Stimulated activated naive B cell treated with anti-CD40 and anti-IgM and Interleukin-4, amounts not matched to agents 10 μg/mL and 1 μg/mL and 100 μg/mL, for 72 hours (primary cell): ENCODE results near the gene ANKRD13D.

Source experiments
- ATAC-seq, 2 donors: fragments of 150-1000 bp; cut with Tn5 transposase; replicated peaks; 2 replicates each; pipeline ENCODE4 v1.10.0; 2021; ENCODE audit warnings: moderate library complexity in 1 of 2
- DNase-seq: peaks from one replicate; pipeline ENCODE4 v3.0.0; 2021
- H3K27ac Mint-ChIP-seq: one replicate; pipeline ENCODE4 v1.8.0; 2022; ENCODE audit warnings: mild to moderate bottlenecking, mixed read lengths
- H3K27me3 Mint-ChIP-seq, 2 donors: one replicate each; pipeline ENCODE4 v1.8.0; 2022; ENCODE audit warnings: mixed read lengths in 2 of 2
- H3K36me3 Mint-ChIP-seq, 2 donors: one replicate each; pipeline ENCODE4 v1.8.0; 2022; ENCODE audit warnings: mixed read lengths in 2 of 2, mild to moderate bottlenecking in 1 of 2
- H3K4me1 Mint-ChIP-seq, 2 donors: one replicate each; pipeline ENCODE4 v1.8.0; 2022; ENCODE audit warnings: mixed read lengths in 2 of 2, mild to moderate bottlenecking in 1 of 2
- H3K4me3 Mint-ChIP-seq, 2 donors: one replicate each; pipeline ENCODE4 v1.8.0; 2022; ENCODE audit warnings: mild to moderate bottlenecking in 2 of 2, mixed read lengths in 2 of 2, moderate library complexity in 1 of 2
- H3K9me3 Mint-ChIP-seq, 2 donors: one replicate each; pipeline ENCODE4 v1.8.0; 2022; ENCODE audit warnings: mixed read lengths in 2 of 2, mild to moderate bottlenecking in 1 of 2

Gene ANKRD13D

GRCh38 chr11:67306769-67307544 is 17.9 kb downstream of the ANKRD13D start:
- no peak for DNase-seq
- H3K4me3 Mint-ChIP-seq: no peak overlapping the region
- peaks cover 3 to 12% of the 10 kb centered on the region in 2 donors for H3K4me1 Mint-ChIP-seq
- H3K27ac Mint-ChIP-seq: peak overlapping the region; percentile 9
- H3K9me3 Mint-ChIP-seq: no peaks in the 10 kb centered on the region
- H3K36me3 Mint-ChIP-seq: peaks cover 7 to 8% of the 10 kb centered on the region in 2 donors
- no peaks in the 10 kb centered on the region for H3K27me3 Mint-ChIP-seq
- ATAC-seq: no peak

GRCh38 chr11:67307545-67308001 is 18.5 kb downstream of the ANKRD13D start:
- ATAC-seq: no peak
- Mint-ChIP-seq H3K27ac (peak overlapping the region; percentile 9), H3K36me3 (peaks cover 1 to 7% of the 10 kb centered on the region in 2 donors), H3K4me3 (no peak overlapping the region), H3K9me3 (no peaks in the 10 kb centered on the region), H3K27me3 (no peaks in the 10 kb centered on the region), H3K4me1 (peaks cover 7 to 13% of the 10 kb centered on the region in 2 donors)
- DNase-seq: no peak

GRCh38 chr11:67308031-67308866 is 19.1 kb downstream of the ANKRD13D start:
- no peak for DNase-seq
- H3K27ac Mint-ChIP-seq: no peak overlapping the region
- no peak for ATAC-seq
- H3K4me3 Mint-ChIP-seq: no peak overlapping the region
- H3K27me3 Mint-ChIP-seq: no peaks in the 10 kb centered on the region
- H3K36me3 Mint-ChIP-seq: peaks cover 0 to 3% of the 10 kb centered on the region in 2 donors
- H3K4me1 Mint-ChIP-seq: peaks cover 12 to 16% of the 10 kb centered on the region in 2 donors
- no peaks in the 10 kb centered on the region for H3K9me3 Mint-ChIP-seq

- H3K36me3 Mint-ChIP-seq: peaks cover 0 to 3% of the 10 kb centered on the region in 2 donors
- H3K27me3 Mint-ChIP-seq: no peaks in the 10 kb centered on the region
- ATAC-seq: no peak
- H3K4me3 Mint-ChIP-seq: no peak overlapping the region
- H3K4me1 Mint-ChIP-seq: peaks cover 16 to 20% of the 10 kb centered on the region in 2 donors
- no peak overlapping the region for H3K27ac Mint-ChIP-seq
- no peaks in the 10 kb centered on the region for H3K9me3 Mint-ChIP-seq
- no peak for DNase-seq
Observed at GRCh38 chr11:67309166-67309565, 20.1 kb downstream of the ANKRD13D start.

- Mint-ChIP-seq H3K36me3 (peaks cover 0 to 3% of the 10 kb centered on the region in 2 donors), H3K27me3 (no peaks in the 10 kb centered on the region), H3K4me1 (peaks cover 18 to 20% of the 10 kb centered on the region in 2 donors), H3K4me3 (no peak overlapping the region), H3K9me3 (no peaks in the 10 kb centered on the region), H3K27ac (no peak overlapping the region)
- DNase-seq (no peak), ATAC-seq (no peak)
Observed at GRCh38 chr11:67309661-67310061, 20.6 kb downstream of the ANKRD13D start.

- H3K27ac Mint-ChIP-seq: no peak overlapping the region
Observed at GRCh38 chr11:67310246-67311050, 21.3 kb downstream of the ANKRD13D start.

GRCh38 chr11:67311051-67311555 is 22.0 kb downstream of the ANKRD13D start:
- DNase-seq (no peak), ATAC-seq (no peak)
- Mint-ChIP-seq H3K27ac (no peak overlapping the region), H3K36me3 (peaks cover 0 to 3% of the 10 kb centered on the region in 2 donors), H3K4me1 (peaks cover 20% of the 10 kb centered on the region in 2 donors), H3K27me3 (no peaks in the 10 kb centered on the region), H3K9me3 (no peaks in the 10 kb centered on the region), H3K4me3 (no peak overlapping the region)

More at GRCh38 chr11:67310246-67311050, 21.3 kb downstream of the ANKRD13D start:
- no peak overlapping the region for H3K4me3 Mint-ChIP-seq
- H3K27me3 Mint-ChIP-seq: no peaks in the 10 kb centered on the region
- ATAC-seq (no peak), DNase-seq (no peak)
- peaks cover 19 to 20% of the 10 kb centered on the region in 2 donors for H3K4me1 Mint-ChIP-seq
- peaks cover 0 to 3% of the 10 kb centered on the region in 2 donors for H3K36me3 Mint-ChIP-seq
- no peaks in the 10 kb centered on the region for H3K9me3 Mint-ChIP-seq

GRCh38 chr11:67311556-67312082 is 22.5 kb downstream of the ANKRD13D start:
- H3K36me3 Mint-ChIP-seq: peaks cover 0 to 3% of the 10 kb centered on the region in 2 donors
- no peaks in the 10 kb centered on the region for H3K9me3 Mint-ChIP-seq
- no peaks in the 10 kb centered on the region for H3K27me3 Mint-ChIP-seq
- peaks cover 20% of the 10 kb centered on the region in 2 donors for H3K4me1 Mint-ChIP-seq
- H3K27ac Mint-ChIP-seq: peak overlapping the region; percentile 9
- DNase-seq (no peak), ATAC-seq (no peak)
- H3K4me3 Mint-ChIP-seq: no peak overlapping the region

GRCh38 chr11:67312187-67313021 is 23.3 kb downstream of the ANKRD13D start:
- H3K4me3 Mint-ChIP-seq: no peak overlapping the region

GRCh38 chr11:67313125-67313890 is 24.2 kb downstream of the ANKRD13D start:
- Mint-ChIP-seq H3K36me3 (peaks cover 0 to 3% of the 10 kb centered on the region in 2 donors), H3K9me3 (no peaks in the 10 kb centered on the region), H3K27ac (peak overlapping the region; percentile 84), H3K27me3 (no peaks in the 10 kb centered on the region), H3K4me3 (no peak overlapping the region), H3K4me1 (peaks cover 21 to 22% of the 10 kb centered on the region in 2 donors)
- DNase-seq: no peak
- ATAC-seq: no peak

More at GRCh38 chr11:67312187-67313021, 23.3 kb downstream of the ANKRD13D start:
- DNase-seq: no peak
- ATAC-seq: no peak
- Mint-ChIP-seq H3K36me3 (peaks cover 0 to 3% of the 10 kb centered on the region in 2 donors), H3K27ac (no peak overlapping the region), H3K4me1 (peaks cover 20% of the 10 kb centered on the region in 2 donors), H3K9me3 (no peaks in the 10 kb centered on the region), H3K27me3 (no peaks in the 10 kb centered on the region)

- H3K27me3 Mint-ChIP-seq: no peaks in the 10 kb centered on the region
- H3K4me3 Mint-ChIP-seq: no peak overlapping the region
- no peak for ATAC-seq
- peaks cover 27 to 29% of the 10 kb centered on the region in 2 donors for H3K4me1 Mint-ChIP-seq
- DNase-seq: no peak
- peak overlapping the region; percentile 0 for H3K27ac Mint-ChIP-seq
- no peaks in the 10 kb centered on the region for H3K9me3 Mint-ChIP-seq
- H3K36me3 Mint-ChIP-seq: peaks cover 0 to 3% of the 10 kb centered on the region in 2 donors
Observed at GRCh38 chr11:67314218-67314617, 25.1 kb downstream of the ANKRD13D start.

- Mint-ChIP-seq H3K9me3 (no peaks in the 10 kb centered on the region), H3K4me3 (peak overlapping the region; percentile 8 to 36), H3K27me3 (no peaks in the 10 kb centered on the region), H3K4me1 (peaks cover 27 to 32% of the 10 kb centered on the region in 2 donors), H3K36me3 (peaks cover 0 to 3% of the 10 kb centered on the region in 2 donors), H3K27ac (peak overlapping the region; percentile 14)
- no peak for DNase-seq
- ATAC-seq: no peak
Observed at GRCh38 chr11:67315325-67315909, 26.3 kb downstream of the ANKRD13D start.
